ENCODE results near the gene RFTN2. TPM values are rescaled to one million over a fixed set of nuclear protein-coding genes. Genes with fewer than 3 reads are reported as not detected.

The RFTN2 gene
- total and polyA plus RNA-seq, 9 of the 15 experiments (the other 6 are each of a cell fraction or from before 2014, with no cell fraction given), result 0.01 to 0.11 (median 0.04) TPM; not detected in 6

GRCh38 chr2:197556456-197556855, 118.9 kb downstream of the RFTN2 start (continued):
- TF ChIP-seq, protein P1, sequence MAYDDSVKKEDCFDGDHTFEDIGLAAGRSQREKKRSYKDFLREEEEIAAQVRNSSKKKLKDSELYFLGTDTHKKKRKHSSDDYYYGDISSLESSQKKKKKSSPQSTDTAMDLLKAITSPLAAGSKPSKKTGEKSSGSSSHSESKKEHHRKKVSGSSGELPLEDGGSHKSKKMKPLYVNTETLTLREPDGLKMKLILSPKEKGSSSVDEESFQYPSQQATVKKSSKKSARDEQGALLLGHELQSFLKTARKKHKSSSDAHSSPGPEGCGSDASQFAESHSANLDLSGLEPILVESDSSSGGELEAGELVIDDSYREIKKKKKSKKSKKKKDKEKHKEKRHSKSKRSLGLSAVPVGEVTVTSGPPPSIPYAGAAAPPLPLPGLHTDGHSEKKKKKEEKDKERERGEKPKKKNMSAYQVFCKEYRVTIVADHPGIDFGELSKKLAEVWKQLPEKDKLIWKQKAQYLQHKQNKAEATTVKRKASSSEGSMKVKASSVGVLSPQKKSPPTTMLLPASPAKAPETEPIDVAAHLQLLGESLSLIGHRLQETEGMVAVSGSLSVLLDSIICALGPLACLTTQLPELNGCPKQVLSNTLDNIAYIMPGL (CRISPR knock-in tag; IDR thresholded peaks at IDR 0.05), result no peak
- TF ChIP-seq ELF2 (CRISPR knock-in tag; IDR thresholded peaks at IDR 0.05) (no peak), CEBPG (CRISPR knock-in tag; IDR thresholded peaks at IDR 0.05) (no peak), CEBPG (tag; conservative IDR thresholded peaks at IDR 0.05 in 1 of 2, IDR thresholded peaks at IDR 0.05 in 1 of 2) (peak in 1 of 2 experiments; percentile 51; a peak in 1 of 4 replicates), EHMT2 (IDR thresholded peaks at IDR 0.05) (0 out of 2 replicates have a peak, but pooled peaks have one; percentile 32), FOXA3 (CRISPR knock-in tag; conservative IDR thresholded peaks at IDR 0.05 in 1 of 2, IDR thresholded peaks at IDR 0.05 in 1 of 2) (no peak), ATF7 (IDR thresholded peaks at IDR 0.05) (peak; percentile 65; the same call in 1 of the 2 replicates), SIRT6 (IDR thresholded peaks at IDR 0.05; ENCODE audit: low read depth, low read length) (no peak)
- TF ChIP-seq, protein P2, sequence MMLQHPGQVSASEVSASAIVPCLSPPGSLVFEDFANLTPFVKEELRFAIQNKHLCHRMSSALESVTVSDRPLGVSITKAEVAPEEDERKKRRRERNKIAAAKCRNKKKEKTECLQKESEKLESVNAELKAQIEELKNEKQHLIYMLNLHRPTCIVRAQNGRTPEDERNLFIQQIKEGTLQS (IDR thresholded peaks at IDR 0.05), result peak; percentile 55; the same call in 1 of the 2 replicates
- TF ChIP-seq, protein P2 (CRISPR knock-in tag; conservative IDR thresholded peaks at IDR 0.05), result no peak

All from K562 (cell line).